HG03280 (cell line): ENCODE data around the gene AMOTL2.

Source experiments
- ATAC-seq: cut with Tn5 transposase; IDR thresholded peaks from one replicate; pipeline ENCODE4 v1.9.1; 2021; ENCODE audit warnings: mild to moderate bottlenecking, moderate library complexity; ENCODE audit not compliant: unreplicated experiment

AMOTL2 gene

GRCh38 chr3:134380249-134380648 is 6.0 kb upstream of the AMOTL2 start:
- no peak for ATAC-seq

- ATAC-seq, result no peak
Measured at GRCh38 chr3:134378818-134379217, 4.6 kb upstream of the AMOTL2 start.

- ATAC-seq, result no peak
Measured at GRCh38 chr3:134378384-134378783, 4.1 kb upstream of the AMOTL2 start.

- no peak for ATAC-seq
Measured at GRCh38 chr3:134377896-134378295, 3.6 kb upstream of the AMOTL2 start.

GRCh38 chr3:134376786-134377426 is 2.7 kb upstream of the AMOTL2 start:
- no peak for ATAC-seq

- ATAC-seq, result no peak
Measured at GRCh38 chr3:134376385-134376765, 2.1 kb upstream of the AMOTL2 start.

GRCh38 chr3:134375582-134376384 is 1.5 kb upstream of the AMOTL2 start:
- no peak for ATAC-seq

- ATAC-seq, result no peak
Measured at GRCh38 chr3:134374791-134375581, 739 bp upstream of the AMOTL2 start.

GRCh38 chr3:134373271-134374104 is 759 bp downstream of the AMOTL2 start:
- no peak for ATAC-seq

- no peak for ATAC-seq
Measured at GRCh38 chr3:134372396-134373270, 1.6 kb downstream of the AMOTL2 start.

GRCh38 chr3:134371542-134372324 is 2.5 kb downstream of the AMOTL2 start:
- ATAC-seq, result no peak

GRCh38 chr3:134370611-134371531 is 3.4 kb downstream of the AMOTL2 start:
- ATAC-seq, result no peak

- ATAC-seq, result no peak
Measured at GRCh38 chr3:134369861-134370596, 4.2 kb downstream of the AMOTL2 start.

GRCh38 chr3:134369231-134369741 is 5.0 kb downstream of the AMOTL2 start:
- no peak for ATAC-seq

GRCh38 chr3:134368751-134369105 is 5.5 kb downstream of the AMOTL2 start:
- no peak for ATAC-seq

- ATAC-seq, result no peak
Measured at GRCh38 chr3:134367869-134368750, 6.1 kb downstream of the AMOTL2 start.
